ENCODE results near the gene HGF.

HGF gene

DNA sequence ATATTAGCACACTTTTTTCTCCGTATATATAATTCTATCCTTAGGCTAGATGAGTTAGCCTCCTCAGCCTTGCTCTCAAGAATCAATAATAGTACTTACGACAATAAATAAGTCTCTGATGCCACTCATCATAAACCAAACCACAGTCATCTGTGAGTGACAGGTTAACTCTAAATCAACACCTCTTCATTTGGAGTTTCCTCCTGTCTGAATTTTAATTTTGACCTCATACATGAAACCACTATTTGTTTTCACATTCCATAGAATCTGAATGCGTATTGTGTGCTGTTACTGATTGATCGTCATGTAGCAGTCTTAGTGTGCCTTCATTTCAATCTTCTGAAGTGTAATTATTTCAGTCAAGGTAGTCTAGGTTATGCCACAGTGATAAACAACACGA is 85.8 kb downstream of the HGF start:
- no peak for DNase-seq (ENCODE audit: low read depth)

DNA sequence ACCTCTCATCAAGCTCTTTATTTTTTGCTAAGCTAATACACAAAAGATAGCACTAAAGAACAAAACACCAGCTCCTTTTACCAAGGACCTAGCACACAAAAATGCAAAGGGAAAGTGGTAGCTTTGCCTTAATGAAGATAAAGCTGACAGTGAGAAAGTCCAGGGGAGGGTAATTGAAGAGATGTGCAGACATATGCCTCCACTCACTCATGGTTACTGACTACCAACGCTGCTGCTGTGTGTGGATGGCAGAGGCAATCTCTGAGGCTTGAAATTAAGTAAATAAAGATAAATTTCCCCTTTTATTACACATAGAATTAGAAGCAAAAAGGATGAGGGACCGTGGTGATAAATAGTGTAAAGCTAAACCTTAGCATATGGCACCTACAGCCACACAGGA is 87.0 kb downstream of the HGF start:
- DNase-seq (ENCODE audit: low read depth) = no peak

DNA sequence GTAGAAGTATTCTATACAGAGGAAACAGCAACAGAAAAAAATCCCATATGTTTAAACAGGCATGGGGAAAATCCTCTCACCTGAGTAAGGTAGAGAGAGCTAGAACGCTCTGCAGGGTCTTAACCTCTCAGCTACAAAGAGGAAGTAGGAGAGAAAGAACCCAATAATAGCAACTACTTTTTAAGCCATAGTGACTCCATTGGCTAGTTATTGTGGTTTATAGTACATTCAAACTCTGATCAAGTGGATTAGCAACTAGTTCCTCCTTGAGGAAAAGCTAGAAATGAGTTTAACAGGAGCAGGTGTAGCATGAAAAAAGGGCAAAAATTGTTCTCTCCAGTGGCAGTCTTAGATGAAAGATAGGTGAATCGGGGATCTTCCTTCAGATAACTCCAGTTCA is 89.7 kb downstream of the HGF start:
- DNase-seq (ENCODE audit: low read depth) = no peak

DNA sequence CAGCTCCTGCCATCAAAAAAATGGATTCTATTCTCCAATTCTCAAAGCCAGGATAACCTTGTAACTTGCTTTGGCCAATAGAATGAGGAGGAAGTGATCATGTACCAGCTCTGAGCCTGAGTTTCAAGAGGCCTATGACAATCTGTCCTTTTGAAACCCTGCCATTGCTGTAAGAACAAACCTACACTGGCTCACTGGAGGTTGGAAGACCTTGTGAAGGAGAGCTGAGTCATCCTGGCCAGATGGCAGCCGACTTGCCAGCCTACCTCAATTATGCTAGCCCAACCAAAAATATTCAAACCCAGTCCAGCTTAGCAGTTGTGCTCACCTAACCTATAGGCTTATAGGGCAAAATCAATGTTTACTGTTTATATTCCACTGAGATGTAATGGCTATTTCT is 93.0 kb downstream of the HGF start:
- DNase-seq (ENCODE audit: low read depth) = no peak

DNA sequence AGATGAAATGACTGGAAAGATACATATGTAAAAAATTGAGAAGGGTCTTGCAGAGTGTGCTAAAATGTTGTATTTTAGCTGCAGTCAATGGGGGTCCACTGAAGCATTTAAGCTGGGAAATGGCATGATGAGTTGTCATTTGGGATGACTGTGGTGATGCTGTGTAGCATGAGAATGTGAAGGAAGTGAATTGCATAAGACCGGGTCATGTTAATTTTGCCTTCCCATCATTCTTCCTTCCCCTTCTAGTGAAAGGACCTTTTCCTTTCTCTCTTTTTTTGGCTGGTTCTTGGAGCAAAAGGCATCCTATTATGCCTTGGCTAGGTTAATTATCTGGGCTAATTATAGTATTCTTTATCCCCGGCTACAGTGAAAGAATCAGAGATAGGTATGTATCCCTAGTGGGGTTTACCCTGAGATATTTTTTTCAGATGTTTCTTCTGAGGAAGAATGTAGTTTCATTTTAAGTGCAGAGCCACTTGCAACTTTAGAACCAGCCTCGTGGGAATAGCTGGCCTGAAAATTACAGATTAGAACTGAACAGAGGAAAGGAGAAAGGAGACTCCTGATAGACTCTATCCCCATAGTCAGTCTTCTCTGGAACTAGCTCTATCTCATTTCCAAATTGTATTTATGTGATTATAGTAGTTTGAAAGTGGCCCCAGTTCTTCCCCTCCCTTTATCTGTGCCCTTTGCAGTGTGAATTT is 93.6 kb downstream of the HGF start:
- DNase-seq (ENCODE audit: low read depth) = no peak

DNA sequence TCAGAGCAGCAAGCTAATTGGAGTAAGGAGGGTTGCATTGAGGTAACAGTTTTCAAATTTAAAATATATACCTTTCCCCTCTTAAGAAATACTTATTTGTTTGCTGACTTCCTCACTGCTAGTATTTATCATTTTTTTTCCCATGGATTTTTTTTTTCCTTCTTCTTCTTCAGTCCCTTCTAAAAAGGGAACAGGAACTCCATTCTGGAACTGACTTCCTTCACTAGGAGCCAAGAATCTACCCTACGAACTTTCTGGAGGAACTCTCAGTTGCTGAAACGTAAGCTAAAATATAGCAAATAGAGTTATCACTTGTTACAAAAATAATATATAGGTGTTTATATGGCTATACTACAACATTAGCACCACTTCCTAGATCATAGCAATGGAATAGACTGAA is 95.4 kb downstream of the HGF start:
- no peak for DNase-seq (ENCODE audit: low read depth)

DNA sequence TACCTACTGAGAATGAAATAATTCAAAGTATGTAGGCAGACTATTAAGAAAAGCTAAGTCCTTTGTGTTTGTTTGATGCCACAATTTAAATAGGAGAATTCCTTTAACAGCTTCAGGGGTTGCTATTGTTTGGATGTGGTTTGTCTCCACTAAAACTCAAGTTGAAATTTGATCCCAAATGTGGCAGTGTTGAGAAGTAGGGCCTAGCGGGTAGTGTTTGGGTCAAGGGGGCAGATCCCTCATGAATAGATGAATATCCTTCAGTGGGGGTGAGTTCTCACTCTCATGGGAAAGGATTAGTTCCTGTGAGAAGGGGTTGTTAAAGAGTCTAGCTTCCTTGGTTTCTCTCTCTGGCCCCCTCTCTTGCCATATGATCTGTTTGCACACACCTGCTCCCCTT is 97.0 kb downstream of the HGF start:
- DNase-seq (ENCODE audit: low read depth) = no peak

DNA sequence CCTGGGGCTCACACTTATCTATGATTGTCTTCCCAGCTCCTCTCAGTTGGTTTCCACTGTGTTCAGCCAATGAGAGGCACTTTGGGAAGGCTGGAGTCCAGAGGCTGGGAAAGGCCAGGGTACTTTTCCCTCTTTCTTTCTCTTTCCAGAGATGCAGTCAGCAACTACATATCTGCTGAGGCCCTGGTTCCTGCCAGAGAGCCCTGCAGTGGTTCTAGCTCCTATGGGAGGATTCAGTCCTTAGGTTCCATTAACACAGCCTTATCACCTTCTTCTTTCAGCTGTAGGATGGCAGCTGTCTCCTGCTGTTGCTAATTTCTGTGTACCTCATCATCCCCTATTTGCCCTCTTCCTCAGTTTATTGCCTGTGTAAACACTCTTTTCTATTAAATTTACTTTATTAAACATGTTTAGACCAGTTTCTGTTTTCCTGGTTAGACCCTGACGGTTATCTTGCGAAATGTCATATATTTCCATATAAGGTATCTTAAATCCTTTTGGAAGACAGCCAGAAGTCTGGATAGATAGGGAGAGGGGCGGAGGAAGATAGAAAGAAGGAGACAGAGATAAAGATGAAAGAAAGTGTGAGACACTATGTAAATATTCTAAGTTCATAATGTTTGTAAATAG is 100.3 kb downstream of the HGF start:
- DNase-seq (ENCODE audit: low read depth) = no peak

DNA sequence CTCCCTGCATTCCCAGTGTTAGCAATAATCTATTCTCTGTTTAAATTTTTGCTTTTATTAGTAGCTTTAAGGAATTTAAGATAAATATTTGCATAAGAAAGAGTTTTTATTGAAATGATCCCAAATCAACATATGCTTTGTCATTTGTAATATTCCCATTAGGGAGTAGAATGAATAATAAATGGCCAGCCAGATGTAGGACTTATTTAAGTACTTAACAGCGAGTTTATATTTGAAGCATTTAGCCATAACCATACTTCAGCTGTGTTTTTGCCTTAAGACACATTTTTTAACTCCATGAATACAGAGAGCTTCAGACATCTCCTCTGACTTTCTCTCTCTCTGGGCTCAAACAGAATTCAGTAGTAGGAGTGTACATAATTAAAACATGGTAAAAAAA is 103.6 kb downstream of the HGF start:
- no peak for DNase-seq (ENCODE audit: low read depth)

DNA sequence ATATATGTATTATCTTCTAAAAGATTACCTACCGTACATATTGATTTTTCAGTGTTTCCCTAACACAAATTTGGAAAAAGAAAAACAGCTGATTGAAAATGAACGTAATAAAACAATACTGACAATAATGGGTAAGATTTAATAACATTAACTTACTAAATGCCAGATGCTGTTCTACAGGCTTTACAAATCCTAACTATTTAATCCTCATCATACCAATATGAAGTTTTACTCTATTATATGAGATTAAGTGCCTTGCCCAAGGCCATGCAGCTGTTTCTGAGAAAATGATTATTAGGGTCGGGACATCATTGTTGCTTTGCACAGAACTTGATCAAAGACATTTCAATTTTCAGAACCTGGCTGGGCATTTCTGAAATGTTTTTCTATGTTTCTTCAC is 104.6 kb downstream of the HGF start:
- no peak for DNase-seq (ENCODE audit: low read depth)

DNA sequence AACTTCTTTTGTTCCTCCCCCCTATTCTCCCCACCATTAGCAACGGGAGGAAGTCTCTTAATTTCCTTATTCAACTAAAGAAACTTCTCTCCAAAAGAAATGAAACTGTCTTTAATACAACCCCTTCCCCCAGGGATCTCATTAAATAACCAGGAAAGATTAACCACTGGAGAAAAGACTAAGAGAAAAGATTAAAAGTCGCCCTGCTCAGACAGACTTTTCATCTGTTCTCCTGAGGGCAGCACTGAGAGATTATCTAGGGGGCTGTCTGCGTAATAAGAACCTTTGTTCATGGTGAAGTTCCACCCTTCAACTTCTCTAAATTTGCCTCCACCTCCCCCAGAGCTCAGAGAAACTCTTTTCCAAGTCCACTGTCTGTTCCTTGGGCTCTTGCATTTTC is 105.5 kb downstream of the HGF start:
- no peak for DNase-seq (ENCODE audit: low read depth)

DNA sequence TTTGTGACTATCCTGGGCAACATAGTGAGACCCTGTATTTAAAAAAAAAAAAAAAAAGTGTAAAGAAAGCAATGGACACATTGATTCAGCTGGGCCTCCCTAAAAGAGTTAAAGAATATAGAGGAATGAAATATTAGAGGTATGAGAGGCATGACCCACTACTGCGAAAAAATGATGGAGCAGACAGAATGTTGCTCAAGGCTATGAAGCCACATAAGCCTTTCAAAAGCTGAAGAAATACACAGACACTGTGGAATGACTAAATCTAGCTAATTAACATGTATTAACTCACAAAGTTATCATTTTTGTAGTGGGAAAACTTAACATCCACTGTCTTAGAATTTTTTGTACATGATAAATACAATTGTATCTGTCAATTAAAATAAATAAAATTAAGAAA is 107.3 kb downstream of the HGF start:
- no peak for DNase-seq (ENCODE audit: low read depth)

DNA sequence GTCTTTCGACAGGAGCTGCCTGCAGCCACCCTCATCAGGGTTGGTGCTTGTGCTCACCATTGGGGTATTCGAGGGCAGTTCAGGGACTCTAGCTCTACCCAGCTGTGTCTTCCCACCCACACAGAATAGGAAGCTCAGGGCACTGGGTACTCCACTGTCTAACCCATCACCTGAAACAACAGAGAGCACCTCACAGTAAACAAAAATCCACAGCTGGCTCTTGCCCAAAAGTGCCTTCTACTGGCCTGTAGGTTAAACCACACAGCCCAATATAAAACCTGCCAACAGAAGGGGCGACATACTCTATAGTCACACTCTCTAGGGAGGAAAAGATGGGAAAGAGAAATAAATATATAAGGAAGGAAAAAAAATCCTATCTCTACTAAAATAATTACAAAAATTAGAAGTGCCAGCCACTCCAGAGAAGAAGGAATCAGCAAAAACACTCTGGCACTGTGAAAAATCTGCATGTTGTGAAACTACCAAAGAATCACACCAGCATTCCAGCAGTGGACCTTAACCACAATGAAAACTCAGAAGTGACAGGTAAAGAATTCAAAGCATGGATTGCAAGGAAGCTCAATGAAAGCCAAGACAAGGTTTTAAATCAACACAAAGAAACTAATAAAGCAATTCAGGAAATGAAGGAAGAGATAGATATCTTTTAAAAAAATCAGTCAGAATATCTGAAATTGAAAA is 110.0 kb downstream of the HGF start:
- no peak for DNase-seq (ENCODE audit: low read depth)

DNA sequence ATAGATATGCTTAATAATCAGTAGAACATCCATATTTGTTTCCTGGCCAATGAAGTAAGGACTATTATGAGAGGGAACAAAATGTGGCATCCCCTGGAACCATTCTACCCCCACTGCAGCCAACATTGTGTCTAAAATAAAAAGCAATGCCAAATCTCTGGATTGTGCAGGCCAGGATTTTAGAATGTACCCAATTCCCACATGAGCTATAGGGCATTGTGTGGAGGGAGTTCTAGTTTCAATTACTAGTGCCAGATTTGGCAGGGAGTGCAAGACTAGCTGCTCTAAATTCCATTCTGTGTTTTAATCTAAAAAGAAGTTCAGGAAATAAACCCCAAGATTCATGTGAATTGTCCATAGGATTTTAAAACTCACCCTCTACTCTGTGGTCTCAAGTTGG is 112.3 kb downstream of the HGF start:
- DNase-seq (ENCODE audit: low read depth) = no peak

DNA sequence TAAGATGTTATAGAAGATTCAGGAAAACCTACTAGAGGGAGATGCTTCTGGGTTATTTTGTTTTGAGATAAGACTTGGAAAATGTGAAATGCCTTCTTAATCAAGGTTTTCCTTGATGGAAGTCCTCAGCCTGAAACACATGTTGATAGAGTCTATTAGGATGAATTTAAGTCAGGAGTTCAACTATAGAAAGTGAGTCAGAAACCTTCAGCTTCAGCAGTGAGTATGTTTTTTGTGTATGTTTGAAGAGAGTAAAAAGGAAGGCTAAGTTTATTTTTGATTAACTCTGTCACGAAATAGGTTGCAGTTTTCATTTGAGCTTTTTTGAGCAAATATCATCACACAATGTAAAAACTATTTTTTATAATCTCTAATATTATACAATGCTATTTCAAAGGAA is 114.6 kb downstream of the HGF start:
- no peak for DNase-seq (ENCODE audit: low read depth)

DNA sequence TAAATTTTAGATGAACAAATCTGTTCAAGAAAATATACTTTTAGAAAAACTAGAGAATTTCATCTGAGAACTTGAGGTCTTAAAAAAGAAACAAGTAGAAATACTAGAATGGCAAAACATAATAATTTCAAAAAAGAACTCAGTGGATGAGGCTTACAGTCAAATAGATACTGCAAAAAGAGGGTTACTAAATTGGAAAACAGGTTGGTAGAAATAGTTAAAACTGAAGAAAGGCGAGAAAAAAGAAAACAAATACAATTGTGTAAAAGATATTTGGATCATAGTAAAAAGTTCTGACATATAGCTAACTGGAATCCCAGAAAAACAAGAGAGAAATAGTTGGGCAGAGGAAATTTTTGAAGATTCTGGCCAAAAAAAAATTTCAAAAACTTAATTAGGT is 117.6 kb downstream of the HGF start:
- no peak for DNase-seq (ENCODE audit: low read depth)
